Measurements from ENCODE around the gene GRM3.

DNA sequence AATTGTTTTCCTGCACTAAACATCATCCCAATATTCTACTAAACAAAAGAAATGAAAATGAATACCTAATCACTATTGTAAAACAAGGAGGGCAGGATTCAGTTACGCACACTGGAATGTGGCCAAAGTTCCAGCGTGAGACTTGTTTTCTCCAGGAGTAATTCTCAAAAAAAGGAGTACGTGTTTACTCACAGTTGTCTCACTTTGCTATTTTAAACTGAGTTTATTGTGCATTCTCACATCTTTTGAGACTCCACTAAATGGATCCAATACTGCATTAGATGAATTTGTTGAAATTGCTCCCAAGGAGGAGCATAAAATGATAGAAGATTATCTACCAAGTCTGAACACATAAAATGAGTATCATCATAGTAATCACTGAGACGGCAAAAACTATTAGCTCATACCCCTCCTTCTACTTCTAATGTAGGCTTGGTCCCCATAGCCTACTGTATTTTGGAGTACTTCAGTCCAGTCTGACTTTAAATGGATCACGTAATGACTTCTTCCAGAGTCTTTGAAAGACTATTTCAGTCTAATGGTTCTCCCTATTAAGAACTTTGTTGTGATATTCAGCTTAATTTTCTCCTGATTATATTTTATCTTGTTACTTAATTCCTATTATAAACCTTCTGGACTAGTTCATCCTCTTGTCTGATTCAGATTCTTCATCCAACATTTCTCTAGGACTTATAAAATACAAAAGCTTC lies 3.8 kb downstream of the GRM3 start:
- TF ChIP-seq, protein P1, sequence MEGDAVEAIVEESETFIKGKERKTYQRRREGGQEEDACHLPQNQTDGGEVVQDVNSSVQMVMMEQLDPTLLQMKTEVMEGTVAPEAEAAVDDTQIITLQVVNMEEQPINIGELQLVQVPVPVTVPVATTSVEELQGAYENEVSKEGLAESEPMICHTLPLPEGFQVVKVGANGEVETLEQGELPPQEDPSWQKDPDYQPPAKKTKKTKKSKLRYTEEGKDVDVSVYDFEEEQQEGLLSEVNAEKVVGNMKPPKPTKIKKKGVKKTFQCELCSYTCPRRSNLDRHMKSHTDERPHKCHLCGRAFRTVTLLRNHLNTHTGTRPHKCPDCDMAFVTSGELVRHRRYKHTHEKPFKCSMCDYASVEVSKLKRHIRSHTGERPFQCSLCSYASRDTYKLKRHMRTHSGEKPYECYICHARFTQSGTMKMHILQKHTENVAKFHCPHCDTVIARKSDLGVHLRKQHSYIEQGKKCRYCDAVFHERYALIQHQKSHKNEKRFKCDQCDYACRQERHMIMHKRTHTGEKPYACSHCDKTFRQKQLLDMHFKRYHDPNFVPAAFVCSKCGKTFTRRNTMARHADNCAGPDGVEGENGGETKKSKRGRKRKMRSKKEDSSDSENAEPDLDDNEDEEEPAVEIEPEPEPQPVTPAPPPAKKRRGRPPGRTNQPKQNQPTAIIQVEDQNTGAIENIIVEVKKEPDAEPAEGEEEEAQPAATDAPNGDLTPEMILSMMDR (conservative IDR thresholded peaks at IDR 0.05; ENCODE audit: low read length) = no peak
- TF ChIP-seq EZH2phosphoT487 (IDR thresholded peaks at IDR 0.05; ENCODE audit: borderline replicate concordance, low read depth, low read length) = no peak

All from OCI-LY7 (cell line).